Right atrium auricular region (tissue), 2 donors: ENCODE results near the gene CCR3. TPM values are rescaled to one million over a fixed set of nuclear protein-coding genes. Genes with fewer than 3 reads are reported as not detected.

Experiments
- DNase-seq: peaks from one replicate; pipeline ENCODE4 v3.0.0-alpha.2; 2019; ENCODE audit warnings: low spot score
- H3K27ac ChIP-seq, 2 donors: fragments of 200-600 bp; sonication (generic); 1 replicate in 1 of 2; 2 replicates in 1 of 2; pipeline ENCODE4 v1.5.1; 2016 to 2019
- H3K27me3 ChIP-seq, 2 donors: fragments of 200-600 bp; sonication (generic); one replicate each; pipeline versions ENCODE4 v1.5.1 to v1.6.0; 2017 to 2019
- H3K36me3 ChIP-seq: fragments of 200-600 bp; sonication (generic); one replicate; pipeline ENCODE4 v1.5.1; 2016
- H3K4me1 ChIP-seq, 2 donors: fragments of 200-600 bp; sonication (generic); one replicate each; pipeline versions ENCODE4 v1.5.1 to v1.6.0; 2017 to 2019
- H3K4me3 ChIP-seq, 2 donors: fragments of 200-600 bp; sonication (generic); 1 replicate in 1 of 2; 2 replicates in 1 of 2; pipeline ENCODE4 v1.5.1; 2017 to 2019; ENCODE audit warnings: mild to moderate bottlenecking in 1 of 2, moderate library complexity in 1 of 2
- H3K9me3 ChIP-seq, 2 donors: fragments of 200-600 bp; sonication (generic); one replicate each; pipeline ENCODE4 v1.5.1; 2019
- total RNA-seq, 2 donors: library from RNA; depleted of rRNA; stranded (reverse); fragments of >200 nt; gene quantifications; one replicate each; pipeline ENCODE4 v1.1.0, GENCODE V29; 2016
- TF ChIP-seq, protein P1 (sequence below), 2 donors: fragments of 200-600 bp; sonication (generic); IDR thresholded peaks; one replicate each; pipeline ENCODE4 v1.5.1; 2019; ENCODE audit warnings: antibody characterized with exemption in 2 of 2

The CCR3 gene
- total RNA-seq, 2 donors from 2014 or later: not detected

GRCh38 chr3:46221938-46222337, 20.3 kb upstream of the CCR3 start:
- no peak for DNase-seq
- Histone ChIP-seq H3K27ac (no peak overlapping the region), H3K27me3 (no peaks in the 10 kb centered on the region), H3K9me3 (peaks cover 0 to 21% of the 10 kb centered on the region in 2 donors), H3K36me3 (no peaks in the 10 kb centered on the region), H3K4me3 (no peak overlapping the region), H3K4me1 (no peaks in the 10 kb centered on the region)
- TF ChIP-seq, protein P1, sequence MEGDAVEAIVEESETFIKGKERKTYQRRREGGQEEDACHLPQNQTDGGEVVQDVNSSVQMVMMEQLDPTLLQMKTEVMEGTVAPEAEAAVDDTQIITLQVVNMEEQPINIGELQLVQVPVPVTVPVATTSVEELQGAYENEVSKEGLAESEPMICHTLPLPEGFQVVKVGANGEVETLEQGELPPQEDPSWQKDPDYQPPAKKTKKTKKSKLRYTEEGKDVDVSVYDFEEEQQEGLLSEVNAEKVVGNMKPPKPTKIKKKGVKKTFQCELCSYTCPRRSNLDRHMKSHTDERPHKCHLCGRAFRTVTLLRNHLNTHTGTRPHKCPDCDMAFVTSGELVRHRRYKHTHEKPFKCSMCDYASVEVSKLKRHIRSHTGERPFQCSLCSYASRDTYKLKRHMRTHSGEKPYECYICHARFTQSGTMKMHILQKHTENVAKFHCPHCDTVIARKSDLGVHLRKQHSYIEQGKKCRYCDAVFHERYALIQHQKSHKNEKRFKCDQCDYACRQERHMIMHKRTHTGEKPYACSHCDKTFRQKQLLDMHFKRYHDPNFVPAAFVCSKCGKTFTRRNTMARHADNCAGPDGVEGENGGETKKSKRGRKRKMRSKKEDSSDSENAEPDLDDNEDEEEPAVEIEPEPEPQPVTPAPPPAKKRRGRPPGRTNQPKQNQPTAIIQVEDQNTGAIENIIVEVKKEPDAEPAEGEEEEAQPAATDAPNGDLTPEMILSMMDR (IDR thresholded peaks at IDR 0.05): no peak

GRCh38 chr3:46222435-46223161, 19.7 kb upstream of the CCR3 start:
- H3K4me1 ChIP-seq: no peaks in the 10 kb centered on the region
- no peak overlapping the region for H3K4me3 ChIP-seq
- H3K27me3 ChIP-seq: no peaks in the 10 kb centered on the region
- TF ChIP-seq, protein P1 (IDR thresholded peaks at IDR 0.05): no peak
- H3K9me3 ChIP-seq: peaks cover 0 to 23% of the 10 kb centered on the region in 2 donors
- no peaks in the 10 kb centered on the region for H3K36me3 ChIP-seq
- no peak overlapping the region for H3K27ac ChIP-seq
- no peak for DNase-seq

DNA sequence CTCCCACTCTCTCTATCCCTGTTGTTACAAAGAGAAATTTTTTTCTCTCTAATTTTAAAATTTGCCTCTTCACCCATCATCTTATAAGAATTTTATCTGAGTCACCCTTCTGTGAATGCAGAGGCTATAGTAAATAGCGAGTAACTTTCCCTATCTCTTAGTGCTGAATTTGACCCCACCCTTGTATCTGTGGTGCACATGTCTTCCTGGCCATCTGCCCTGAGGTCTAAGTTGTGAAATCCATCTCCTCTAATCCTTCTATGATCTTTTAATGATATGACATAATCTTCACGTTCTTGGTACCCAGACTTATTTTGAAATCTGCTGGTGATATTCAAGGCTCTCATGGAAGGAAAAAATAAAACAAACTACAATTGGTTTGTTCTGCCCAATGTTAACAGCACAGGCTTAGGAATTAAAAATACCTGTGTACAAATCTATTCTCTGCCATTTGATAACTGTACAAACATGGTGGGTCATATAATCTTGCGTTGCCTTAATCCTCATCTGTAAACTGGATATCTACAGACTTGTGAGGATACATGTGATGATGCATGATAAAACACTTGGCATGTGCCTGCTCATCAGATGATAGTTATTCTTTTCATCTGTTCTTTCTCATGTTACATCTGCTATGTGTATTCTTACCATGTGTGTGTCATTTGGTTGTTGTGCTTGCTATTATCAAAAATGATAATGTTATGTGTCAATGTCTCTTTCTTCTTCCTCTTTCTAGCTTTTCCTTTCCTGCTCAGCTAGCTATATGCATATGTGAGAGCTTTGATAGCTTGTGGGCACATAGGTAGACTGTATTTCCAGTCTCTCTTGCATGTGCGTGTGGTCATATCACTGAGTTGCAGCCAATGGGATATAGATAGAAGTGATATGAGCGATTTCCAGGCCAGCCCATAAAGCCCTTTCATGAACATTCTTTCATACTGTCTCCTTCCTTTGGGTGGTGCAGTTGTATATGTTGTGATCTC, 13.7 kb upstream of the CCR3 start:
- no peak for DNase-seq
- TF ChIP-seq, protein P1 (IDR thresholded peaks at IDR 0.05): no peak

DNA sequence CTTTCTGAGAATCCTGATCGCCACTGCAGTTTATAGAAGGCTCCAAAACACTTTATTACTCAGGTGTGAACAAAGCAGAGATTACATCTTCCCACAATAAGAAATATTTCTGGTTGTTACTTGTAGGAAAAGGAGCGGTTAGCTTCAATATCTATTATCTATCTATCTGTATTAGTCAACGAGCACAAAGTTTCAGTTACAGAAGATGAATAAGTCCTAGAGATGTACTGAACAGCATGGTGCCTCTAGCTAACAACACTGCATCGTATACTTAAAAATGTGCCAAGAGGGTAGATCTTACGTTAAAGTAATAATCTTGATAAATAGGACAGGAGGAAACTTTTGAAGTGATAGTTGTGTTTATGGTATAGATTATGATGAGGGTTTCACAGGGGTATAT, 10.9 kb upstream of the CCR3 start:
- no peaks in the 10 kb centered on the region for H3K36me3 ChIP-seq
- no peak overlapping the region for H3K27ac ChIP-seq
- no peaks in the 10 kb centered on the region for H3K4me1 ChIP-seq
- no peak for DNase-seq
- H3K27me3 ChIP-seq: no peaks in the 10 kb centered on the region
- peaks cover 0 to 8% of the 10 kb centered on the region in 2 donors for H3K9me3 ChIP-seq
- H3K4me3 ChIP-seq: no peak overlapping the region
- TF ChIP-seq, protein P1 (IDR thresholded peaks at IDR 0.05): no peak

More for the DNA sequence above, 13.7 kb upstream of the CCR3 start:
- Histone ChIP-seq H3K27ac (no peak overlapping the region), H3K4me3 (no peak overlapping the region), H3K36me3 (no peaks in the 10 kb centered on the region), H3K9me3 (peaks cover 0 to 14% of the 10 kb centered on the region in 2 donors), H3K27me3 (no peaks in the 10 kb centered on the region), H3K4me1 (no peaks in the 10 kb centered on the region)

DNA sequence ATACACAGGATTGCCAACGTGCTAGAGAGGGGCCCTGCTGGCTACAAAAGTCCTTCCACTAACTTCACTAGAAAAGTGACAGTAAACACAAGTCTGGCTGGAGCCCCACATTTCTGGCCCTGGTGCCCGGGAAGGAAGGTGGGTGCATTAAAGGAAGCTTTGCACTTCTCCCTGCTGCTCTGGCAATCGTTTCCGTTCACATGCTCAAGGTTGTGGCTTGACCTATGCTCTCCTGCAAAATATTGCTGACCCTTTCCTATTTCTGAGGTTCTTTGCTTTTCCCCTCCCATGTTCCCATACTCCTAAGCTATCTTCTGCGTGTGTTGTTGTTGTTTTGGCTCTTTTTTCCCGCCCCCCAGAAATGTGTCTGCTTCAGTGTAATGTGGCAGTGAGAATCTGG, 9.1 kb upstream of the CCR3 start:
- H3K4me1 ChIP-seq: no peaks in the 10 kb centered on the region
- H3K4me3 ChIP-seq: no peak overlapping the region
- no peaks in the 10 kb centered on the region for H3K36me3 ChIP-seq
- no peak for DNase-seq
- no peaks in the 10 kb centered on the region for H3K27me3 ChIP-seq
- H3K9me3 ChIP-seq: no peaks in the 10 kb centered on the region
- TF ChIP-seq, protein P1 (IDR thresholded peaks at IDR 0.05): no peak
- H3K27ac ChIP-seq: no peak overlapping the region
